Measurements from ENCODE around the gene TCN2.
"Not testable (repeated sequence)": the region's sequence is repeated elsewhere in the genome, so short reads cannot be mapped to it uniquely, and the experiment has no call there.

TCN2 gene

DNA sequence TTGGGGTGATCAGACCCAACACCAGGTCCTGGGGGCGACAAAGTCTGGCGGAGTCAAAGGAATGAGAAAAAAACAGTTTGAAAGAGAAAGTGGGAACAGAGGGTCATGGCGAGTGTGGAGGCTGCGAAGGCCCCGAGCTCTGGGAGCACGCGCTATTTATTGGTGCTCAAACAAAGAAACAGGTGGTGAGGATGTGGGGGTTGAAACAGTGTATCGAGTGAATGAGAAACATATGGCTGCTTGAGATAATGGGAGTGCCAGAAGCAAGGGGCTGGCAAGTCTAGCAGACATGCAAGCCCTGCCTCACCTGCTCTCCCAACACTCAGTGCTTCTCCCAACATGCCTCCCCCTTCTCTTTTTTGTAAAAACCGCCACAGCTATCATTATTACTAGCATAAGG lies 68.5 kb downstream of the TCN2 start:
- no peak for DNase-seq (ENCODE audit: low read depth in 2 of 2)
- TF ChIP-seq, protein P1, sequence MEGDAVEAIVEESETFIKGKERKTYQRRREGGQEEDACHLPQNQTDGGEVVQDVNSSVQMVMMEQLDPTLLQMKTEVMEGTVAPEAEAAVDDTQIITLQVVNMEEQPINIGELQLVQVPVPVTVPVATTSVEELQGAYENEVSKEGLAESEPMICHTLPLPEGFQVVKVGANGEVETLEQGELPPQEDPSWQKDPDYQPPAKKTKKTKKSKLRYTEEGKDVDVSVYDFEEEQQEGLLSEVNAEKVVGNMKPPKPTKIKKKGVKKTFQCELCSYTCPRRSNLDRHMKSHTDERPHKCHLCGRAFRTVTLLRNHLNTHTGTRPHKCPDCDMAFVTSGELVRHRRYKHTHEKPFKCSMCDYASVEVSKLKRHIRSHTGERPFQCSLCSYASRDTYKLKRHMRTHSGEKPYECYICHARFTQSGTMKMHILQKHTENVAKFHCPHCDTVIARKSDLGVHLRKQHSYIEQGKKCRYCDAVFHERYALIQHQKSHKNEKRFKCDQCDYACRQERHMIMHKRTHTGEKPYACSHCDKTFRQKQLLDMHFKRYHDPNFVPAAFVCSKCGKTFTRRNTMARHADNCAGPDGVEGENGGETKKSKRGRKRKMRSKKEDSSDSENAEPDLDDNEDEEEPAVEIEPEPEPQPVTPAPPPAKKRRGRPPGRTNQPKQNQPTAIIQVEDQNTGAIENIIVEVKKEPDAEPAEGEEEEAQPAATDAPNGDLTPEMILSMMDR (IDR thresholded peaks at IDR 0.05; ENCODE audit: low read depth, low read length) = no peak

DNA sequence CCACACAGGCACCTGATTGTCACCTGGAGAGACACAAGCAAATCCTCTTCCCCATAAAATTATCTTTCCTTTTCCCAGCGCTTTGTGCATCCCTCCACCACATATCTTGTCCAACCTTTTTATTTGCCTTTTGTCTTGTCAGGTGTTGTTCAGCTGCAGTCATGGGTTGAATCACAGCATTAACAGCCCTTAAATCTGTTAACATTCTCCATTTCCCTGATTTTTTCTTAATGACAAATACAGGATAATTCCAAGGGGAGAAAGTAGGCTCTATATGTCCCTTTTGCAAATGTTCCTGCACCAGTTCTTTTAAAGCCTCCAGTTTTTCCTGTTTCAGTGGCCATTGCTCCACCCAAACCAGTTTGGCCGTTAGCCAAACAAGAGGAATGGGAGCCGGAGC lies 69.6 kb downstream of the TCN2 start:
- H3K4me3 ChIP-seq (replicated peaks in 1 of 2; ENCODE audit: low read depth in 2 of 2, low read length in 2 of 2); DNase-seq (ENCODE audit: low read depth in 2 of 2): not testable (repeated sequence)

More for the DNA sequence above, 68.5 kb downstream of the TCN2 start:
- no peak overlapping the region for H3K4me3 ChIP-seq (replicated peaks in 1 of 2; ENCODE audit: low read depth in 2 of 2, low read length in 2 of 2)
